Measurements from ENCODE around the gene NFATC1.
A peak's percentile ranks its signal among the peaks of the same experiment; 100 is the strongest.

The NFATC1 gene

DNA sequence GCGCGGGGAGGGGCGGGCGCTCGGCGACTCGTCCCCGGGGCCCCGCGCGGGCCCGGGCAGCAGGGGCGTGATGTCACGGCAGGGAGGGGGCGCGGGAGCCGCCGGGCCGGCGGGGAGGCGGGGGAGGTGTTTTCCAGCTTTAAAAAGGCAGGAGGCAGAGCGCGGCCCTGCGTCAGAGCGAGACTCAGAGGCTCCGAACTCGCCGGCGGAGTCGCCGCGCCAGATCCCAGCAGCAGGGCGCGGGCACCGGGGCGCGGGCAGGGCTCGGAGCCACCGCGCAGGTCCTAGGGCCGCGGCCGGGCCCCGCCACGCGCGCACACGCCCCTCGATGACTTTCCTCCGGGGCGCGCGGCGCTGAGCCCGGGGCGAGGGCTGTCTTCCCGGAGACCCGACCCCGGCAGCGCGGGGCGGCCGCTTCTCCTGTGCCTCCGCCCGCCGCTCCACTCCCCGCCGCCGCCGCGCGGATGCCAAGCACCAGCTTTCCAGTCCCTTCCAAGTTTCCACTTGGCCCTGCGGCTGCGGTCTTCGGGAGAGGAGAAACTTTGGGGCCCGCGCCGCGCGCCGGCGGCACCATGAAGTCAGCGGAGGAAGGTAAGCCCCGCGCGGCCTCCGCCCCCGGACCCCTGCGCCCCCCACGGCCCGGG, at the start of gene NFATC1:
Gene NFATC1, plus strand, starts transcription at position 170 of the 644 bp plus-strand sequence. Its CDS starts 295 bp downstream, at position 465.
- DNase-seq, result peak; percentile 52

- no peak for DNase-seq
Observed at GRCh38 chr18:79345981-79346380, 49.7 kb upstream of the NFATC1 start.

DNA sequence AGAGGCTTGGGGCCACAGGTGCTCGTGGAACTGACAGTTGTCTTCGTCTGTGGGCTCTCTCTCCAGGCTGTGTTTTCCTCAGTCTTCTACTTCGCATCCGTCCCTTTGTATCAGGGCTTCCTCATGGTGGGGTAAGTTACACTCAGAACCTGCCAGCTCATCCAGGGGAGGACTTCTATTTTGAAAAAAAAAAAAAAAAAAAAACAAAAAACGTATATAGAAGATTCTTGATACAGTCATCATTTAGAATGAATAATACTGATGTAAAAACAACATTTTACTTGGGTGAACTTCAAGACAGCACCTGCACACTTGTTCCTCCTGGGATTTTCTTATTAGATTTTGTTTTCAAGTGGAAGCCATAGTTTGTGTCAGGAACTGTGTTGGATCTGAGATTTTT, 47.7 kb upstream of the NFATC1 start:
- no peak for DNase-seq

DNA sequence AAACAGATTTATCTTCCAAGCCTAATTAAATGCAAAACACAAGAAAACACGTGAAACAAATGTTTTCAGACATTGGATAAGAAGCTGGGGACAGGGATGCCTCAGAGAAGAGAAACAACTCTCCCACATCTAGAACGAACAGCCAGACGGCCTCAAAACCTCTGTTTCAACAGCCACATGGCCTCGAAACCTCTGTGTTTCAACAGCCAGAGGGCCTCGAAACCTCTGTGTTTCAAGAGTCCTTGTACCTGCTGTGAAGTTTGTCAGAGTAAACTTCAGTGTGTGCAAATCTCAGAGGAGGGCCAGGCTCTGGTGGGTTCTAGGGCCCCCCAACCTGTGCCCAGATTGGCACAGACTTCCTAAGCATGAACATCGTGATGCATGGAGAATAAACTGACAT, 43.3 kb upstream of the NFATC1 start:
- no peak for DNase-seq

GRCh38 chr18:79353267-79353666, 42.5 kb upstream of the NFATC1 start:
- no peak for DNase-seq

- no peak for DNase-seq
Observed at GRCh38 chr18:79354350-79354749, 41.4 kb upstream of the NFATC1 start.

GRCh38 chr18:79355433-79356335, 40.0 kb upstream of the NFATC1 start:
- DNase-seq, result no peak

GRCh38 chr18:79356435-79356834, 39.3 kb upstream of the NFATC1 start:
- DNase-seq, result no peak

DNA sequence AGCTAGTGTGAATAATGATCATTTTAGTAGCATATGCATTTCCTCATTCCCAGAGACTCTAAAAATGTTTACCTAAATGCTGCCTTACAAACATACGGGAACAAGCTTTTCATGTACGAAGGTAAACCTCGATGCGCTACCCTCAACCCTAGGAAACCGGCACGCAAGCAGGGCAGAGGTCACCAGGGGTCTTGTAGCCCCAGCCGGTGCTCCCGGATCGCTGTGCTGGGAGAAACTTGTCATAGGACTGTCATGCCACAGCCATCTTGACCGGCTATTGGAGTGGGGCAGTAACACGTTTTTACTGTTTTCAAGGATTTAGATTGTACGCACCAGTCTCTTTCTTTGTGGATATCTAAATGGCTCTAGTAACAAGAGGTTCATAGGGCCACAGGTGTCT, 34.8 kb upstream of the NFATC1 start:
- no peak for DNase-seq

GRCh38 chr18:79361766-79362522, 33.8 kb upstream of the NFATC1 start:
- no peak for DNase-seq

DNA sequence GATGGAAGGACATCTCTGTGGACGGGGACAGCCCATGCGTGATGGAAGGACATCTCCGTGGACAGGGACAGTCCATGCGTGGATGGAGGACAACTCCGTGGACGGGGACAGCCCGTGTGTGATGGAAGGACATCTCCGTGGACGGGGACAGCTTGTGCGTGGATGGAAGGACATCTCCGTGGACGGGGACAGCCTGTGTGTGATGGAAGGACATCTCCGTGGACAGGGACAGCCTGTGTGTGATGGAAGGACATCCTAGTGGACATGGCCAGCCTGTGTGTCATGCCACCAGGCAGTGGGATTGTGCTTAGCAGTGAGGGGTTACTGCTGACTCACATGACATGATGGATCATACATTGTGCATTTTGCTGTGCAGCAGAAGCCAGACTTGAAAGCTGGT, 30.0 kb upstream of the NFATC1 start:
- DNase-seq, result no peak

GRCh38 chr18:79366177-79367094, 29.3 kb upstream of the NFATC1 start:
- DNase-seq, result no peak

GRCh38 chr18:79367480-79367879, 28.2 kb upstream of the NFATC1 start:
- DNase-seq, result no peak

DNA sequence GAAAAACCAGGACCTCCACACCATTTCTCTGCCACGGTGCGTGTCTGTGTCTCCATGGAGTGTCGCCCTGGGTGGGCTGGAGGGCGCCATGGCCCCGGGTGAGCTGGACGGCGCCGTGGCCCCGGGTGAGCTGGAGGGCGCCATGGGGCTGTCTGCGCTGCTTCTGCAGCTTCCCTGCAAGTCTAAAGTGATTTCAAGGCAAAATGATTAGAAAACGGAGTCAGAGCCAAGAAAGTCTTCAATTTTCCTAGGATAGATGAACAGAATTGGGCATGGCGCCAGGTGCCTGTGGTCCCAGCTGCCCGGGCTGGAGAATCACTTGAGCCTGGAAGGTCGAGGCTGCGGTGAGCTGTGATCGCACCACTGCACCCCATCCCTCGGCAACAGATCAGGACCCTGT, 27.7 kb upstream of the NFATC1 start:
- no peak for DNase-seq

DNA sequence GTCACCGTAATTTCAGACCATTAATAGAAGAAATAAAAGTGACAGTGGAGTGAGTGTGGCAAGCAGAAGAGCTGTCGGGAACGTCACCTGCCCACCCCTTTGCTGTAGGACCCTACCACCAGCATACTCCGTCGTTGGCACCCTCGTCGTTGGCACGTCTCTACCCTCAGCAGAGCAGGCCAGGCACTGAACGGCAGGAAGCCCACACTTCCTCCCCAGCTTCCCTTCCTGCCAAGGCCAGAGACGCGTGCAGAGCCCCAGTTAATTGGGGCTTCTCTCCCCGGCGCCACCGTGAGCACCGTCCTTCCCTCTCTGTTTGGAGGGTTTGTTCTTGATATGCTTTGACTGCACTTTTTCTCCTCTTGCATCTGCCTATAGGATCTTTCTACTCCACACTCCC, 27.0 kb upstream of the NFATC1 start:
- DNase-seq, result no peak

- no peak for DNase-seq
Observed at GRCh38 chr18:79371561-79372121, 24.1 kb upstream of the NFATC1 start.

GRCh38 chr18:79372461-79372860, 23.3 kb upstream of the NFATC1 start:
- no peak for DNase-seq

GRCh38 chr18:79372991-79373390, 22.7 kb upstream of the NFATC1 start:
- DNase-seq, result no peak

DNA sequence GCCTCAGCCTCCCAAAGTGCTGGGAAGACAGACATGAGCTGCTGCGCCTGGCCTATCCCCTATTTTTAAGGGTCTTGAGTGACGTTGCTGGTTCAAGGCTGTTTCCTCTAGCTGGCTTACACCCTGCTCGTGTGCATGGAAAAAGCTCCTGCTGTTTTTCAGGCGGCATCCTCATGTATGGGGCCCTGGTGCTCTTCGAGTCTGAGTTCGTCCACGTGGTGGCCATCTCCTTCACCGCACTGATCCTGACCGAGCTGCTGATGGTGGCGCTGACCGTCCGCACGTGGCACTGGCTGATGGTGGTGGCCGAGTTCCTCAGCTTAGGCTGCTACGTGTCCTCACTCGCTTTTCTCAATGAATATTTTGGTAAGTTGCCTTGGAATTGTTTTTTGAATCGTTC, 22.0 kb upstream of the NFATC1 start:
- no peak for DNase-seq

DNA sequence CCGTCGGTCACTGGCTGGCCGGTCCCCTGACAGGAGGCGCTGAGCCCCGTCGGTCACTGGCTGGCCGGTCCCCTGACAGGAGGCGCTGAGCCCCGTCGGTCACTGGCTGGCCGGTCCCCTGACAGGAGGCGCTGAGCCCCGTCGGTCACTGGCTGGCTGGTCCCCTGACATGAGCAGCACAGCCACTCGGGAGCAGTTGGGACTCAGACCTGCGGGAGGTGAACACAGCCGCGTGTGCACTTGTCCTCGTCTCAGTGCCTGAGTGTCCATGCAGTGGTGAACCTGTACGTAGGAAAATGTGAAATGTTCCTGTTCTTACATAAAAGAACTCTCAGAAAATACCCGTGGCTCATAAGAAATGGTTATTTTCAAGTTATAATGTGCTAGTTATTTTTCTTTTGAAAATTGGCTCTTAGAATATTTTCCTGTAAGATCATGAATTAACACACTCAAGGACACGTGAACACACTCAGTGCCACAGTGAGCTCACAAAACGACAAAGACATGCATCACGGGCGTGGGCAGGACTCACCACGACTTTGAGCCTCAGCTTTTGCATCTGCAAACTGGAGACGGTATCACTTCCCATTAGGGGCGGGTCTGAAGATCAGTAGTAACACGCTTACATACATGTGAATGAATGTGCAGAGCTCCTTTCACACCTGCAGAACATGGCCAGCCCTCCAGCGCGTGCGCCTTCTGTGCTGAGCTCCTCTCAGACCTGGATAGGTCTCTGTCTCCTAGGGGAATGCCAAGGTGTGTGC, 21.1 kb upstream of the NFATC1 start:
- DNase-seq, result no peak

- no peak for DNase-seq
Observed at GRCh38 chr18:79375441-79376154, 20.1 kb upstream of the NFATC1 start.

Measured in NCI-H345 (cell line).